GM19099 (cell line): ENCODE data around the gene ACTN4.

Experiments
- POLR2A ChIP-seq: IDR thresholded peaks from 3 replicates; pipeline ENCODE4 v1.6.1; 2011; ENCODE audit warnings: low read depth; ENCODE audit not compliant: insufficient read length; ENCODE audit errors: extremely low read depth

The ACTN4 gene

GRCh38 chr19:38653028-38653571 lies 5.7 kb downstream of the ACTN4 start:
- no peak for TF ChIP-seq POLR2A

- TF ChIP-seq POLR2A = no peak
Measured at GRCh38 chr19:38654628-38655055, 7.2 kb downstream of the ACTN4 start.

- TF ChIP-seq POLR2A = no peak
Measured at GRCh38 chr19:38655148-38655824, 7.8 kb downstream of the ACTN4 start.

- no peak for TF ChIP-seq POLR2A
Measured at GRCh38 chr19:38656171-38656981, 8.9 kb downstream of the ACTN4 start.

- no peak for TF ChIP-seq POLR2A
Measured at GRCh38 chr19:38657633-38658222, 10.3 kb downstream of the ACTN4 start.

- TF ChIP-seq POLR2A = no peak
Measured at GRCh38 chr19:38658462-38659306, 11.2 kb downstream of the ACTN4 start.

GRCh38 chr19:38660724-38661123 lies 13.3 kb downstream of the ACTN4 start:
- TF ChIP-seq POLR2A = no peak

- TF ChIP-seq POLR2A = no peak
Measured at GRCh38 chr19:38661136-38661535, 13.7 kb downstream of the ACTN4 start.

GRCh38 chr19:38661996-38662395 lies 14.5 kb downstream of the ACTN4 start:
- no peak for TF ChIP-seq POLR2A

- TF ChIP-seq POLR2A = no peak
Measured at GRCh38 chr19:38662537-38663155, 15.2 kb downstream of the ACTN4 start.

GRCh38 chr19:38663156-38663651 lies 15.8 kb downstream of the ACTN4 start:
- TF ChIP-seq POLR2A = no peak

GRCh38 chr19:38663957-38664502 lies 16.6 kb downstream of the ACTN4 start:
- TF ChIP-seq POLR2A = no peak

- no peak for TF ChIP-seq POLR2A
Measured at GRCh38 chr19:38664503-38665211, 17.2 kb downstream of the ACTN4 start.
